Stomach smooth muscle (tissue), 2 donors: ENCODE measurements around the gene DLG2.

Source experiments
- H3K27ac ChIP-seq: one replicate; pipeline ENCODE4 v1.7.0; 2013; ENCODE audit warnings: mild to moderate bottlenecking, low read length, inconsistent platforms
- H3K27me3 ChIP-seq, 2 donors: one replicate each; pipeline ENCODE4 v1.7.0; 2013; ENCODE audit warnings: low read length in 2 of 2; ENCODE audit not compliant: insufficient read depth in 2 of 2, control insufficient read depth in 1 of 2
- H3K36me3 ChIP-seq, 2 donors: one replicate each; pipeline ENCODE4 v1.7.0; 2013; ENCODE audit warnings: low read length in 2 of 2; ENCODE audit not compliant: control insufficient read depth in 2 of 2, insufficient read depth in 2 of 2
- H3K4me1 ChIP-seq: one replicate; pipeline ENCODE4 v1.7.0; 2013; ENCODE audit warnings: low read length; ENCODE audit not compliant: control insufficient read depth, insufficient read depth
- H3K4me3 ChIP-seq, 2 donors: one replicate each; pipeline ENCODE4 v1.7.0; 2013; ENCODE audit warnings: low read length in 2 of 2
- H3K9ac ChIP-seq, 2 donors: one replicate each; pipeline ENCODE4 v1.7.0; 2013; ENCODE audit warnings: low read length in 2 of 2, mild to moderate bottlenecking in 1 of 2
- H3K9me3 ChIP-seq, 2 donors: one replicate each; pipeline ENCODE4 v1.7.0; 2013; ENCODE audit warnings: low read length in 2 of 2; ENCODE audit not compliant: control insufficient read depth in 2 of 2
- donor health status: healthy.
- donor health status: Pancreatic carcinoma.

Gene DLG2

DNA sequence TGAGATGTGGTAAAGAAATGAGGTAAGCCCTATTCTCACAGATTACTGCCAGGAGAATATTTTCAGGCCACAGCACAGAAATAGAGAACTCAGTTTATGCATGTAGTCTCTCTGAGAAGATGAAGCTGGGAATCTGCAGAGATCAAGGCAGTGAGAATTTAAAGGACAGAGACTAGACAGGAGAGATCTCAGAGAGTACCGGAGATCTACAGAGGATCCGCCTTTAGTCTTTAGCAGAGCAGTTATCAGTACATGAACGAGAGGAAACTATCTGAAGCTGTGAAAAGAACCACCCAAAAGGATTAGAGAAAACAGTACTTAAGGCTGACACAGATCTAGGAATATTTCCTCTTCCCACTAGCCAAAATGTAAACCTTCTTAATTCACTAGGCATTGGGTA lies 101.5 kb downstream of the DLG2 start:
- no peak overlapping the region for H3K9ac ChIP-seq
- no peak overlapping the region for H3K27ac ChIP-seq
- no peaks in the 10 kb centered on the region for H3K36me3 ChIP-seq
- no peaks in the 10 kb centered on the region for H3K27me3 ChIP-seq
- H3K9me3 ChIP-seq, result no peaks in the 10 kb centered on the region
- H3K4me1 ChIP-seq, result no peaks in the 10 kb centered on the region
- H3K4me3 ChIP-seq, result no peak overlapping the region

DNA sequence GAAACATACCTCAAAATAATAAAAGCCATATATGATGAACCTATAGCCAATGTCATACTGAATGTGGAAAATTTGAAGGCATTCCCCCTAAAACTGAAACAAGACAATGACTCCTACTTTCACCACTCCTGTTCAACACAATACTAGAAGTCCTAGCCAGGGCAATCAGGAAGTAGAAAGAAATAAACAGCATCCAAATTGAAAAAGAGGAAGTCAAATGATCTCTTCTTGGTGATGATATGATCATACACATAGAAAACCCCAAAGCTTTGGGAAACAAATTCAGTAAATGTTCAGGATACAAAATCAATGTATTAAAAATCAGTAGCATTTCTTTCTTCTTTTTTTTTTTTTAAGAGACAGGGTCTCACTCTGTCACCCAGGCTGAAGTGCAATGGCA lies 109.9 kb downstream of the DLG2 start:
- Histone ChIP-seq H3K36me3 (no peaks in the 10 kb centered on the region), H3K9ac (no peak overlapping the region), H3K27ac (no peak overlapping the region), H3K27me3 (no peaks in the 10 kb centered on the region), H3K9me3 (no peaks in the 10 kb centered on the region), H3K4me3 (no peak overlapping the region), H3K4me1 (no peaks in the 10 kb centered on the region)

DNA sequence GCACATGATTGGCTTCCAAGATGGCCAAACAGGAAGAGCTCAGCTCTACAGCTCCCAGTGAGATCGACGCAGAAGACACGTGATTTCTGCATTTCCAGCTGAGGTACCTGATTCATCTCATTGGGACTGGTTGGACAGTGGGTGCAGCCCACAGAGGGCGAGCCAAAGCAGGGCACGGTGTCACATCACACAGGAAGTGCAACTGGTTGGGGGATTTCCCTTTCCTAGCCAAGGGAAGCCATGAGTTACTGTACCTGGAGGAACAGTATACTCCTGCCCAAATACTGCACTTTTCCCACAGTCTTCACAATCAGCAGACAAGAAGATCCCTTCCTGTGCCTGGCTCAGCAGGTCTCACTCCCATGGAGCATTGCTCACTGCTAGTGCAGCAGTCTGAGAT lies 131.2 kb downstream of the DLG2 start:
- Histone ChIP-seq H3K27ac (no peak overlapping the region), H3K4me1 (no peaks in the 10 kb centered on the region), H3K9me3 (peaks cover 0 to 4% of the 10 kb centered on the region in 2 donors), H3K36me3 (no peaks in the 10 kb centered on the region), H3K27me3 (no peaks in the 10 kb centered on the region), H3K9ac (no peak overlapping the region), H3K4me3 (no peak overlapping the region)

DNA sequence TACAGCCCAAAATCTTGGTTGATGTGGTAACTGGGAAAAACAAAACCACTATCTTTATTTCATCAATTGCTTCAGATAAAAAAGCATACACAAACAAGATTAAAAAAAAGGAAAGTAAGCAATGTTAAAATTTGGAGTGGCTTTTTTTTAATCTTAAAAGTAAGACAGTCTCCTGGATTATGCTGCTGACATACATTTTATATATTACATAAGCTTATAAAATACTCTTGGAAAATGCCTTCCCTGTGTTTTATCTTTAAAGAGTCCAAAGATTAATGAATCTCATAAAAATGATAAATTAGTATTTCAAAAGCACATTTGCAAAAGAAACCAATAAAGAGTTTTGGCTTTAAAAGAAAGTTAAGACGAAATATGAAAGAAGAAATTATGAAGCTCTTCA lies 132.7 kb downstream of the DLG2 start:
- Histone ChIP-seq H3K36me3 (no peaks in the 10 kb centered on the region), H3K4me1 (no peaks in the 10 kb centered on the region), H3K27me3 (no peaks in the 10 kb centered on the region), H3K4me3 (no peak overlapping the region), H3K9ac (no peak overlapping the region), H3K27ac (no peak overlapping the region), H3K9me3 (peaks cover 0 to 4% of the 10 kb centered on the region in 2 donors)

DNA sequence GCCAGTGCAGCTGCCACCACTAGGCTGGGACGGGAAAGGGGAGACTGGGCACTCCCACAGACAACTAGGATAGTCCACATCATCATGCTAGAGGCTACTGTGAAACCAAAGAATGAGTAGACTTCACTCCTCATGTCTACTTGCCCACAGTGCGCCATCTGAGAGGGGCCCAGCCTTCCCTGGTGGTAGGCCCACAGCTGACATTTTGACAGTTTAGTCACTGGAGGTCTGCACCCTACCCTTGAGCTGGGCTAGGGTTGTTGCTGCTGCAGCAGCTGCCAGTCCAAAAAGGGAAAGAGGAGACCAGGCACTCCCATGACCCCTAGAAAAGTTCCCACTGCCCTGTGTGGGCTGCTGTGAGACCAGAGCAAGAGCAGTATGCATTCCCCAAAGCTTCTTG lies 141.2 kb downstream of the DLG2 start:
- H3K4me1 ChIP-seq, result no peaks in the 10 kb centered on the region
- no peak overlapping the region for H3K9ac ChIP-seq
- no peak overlapping the region for H3K27ac ChIP-seq
- H3K4me3 ChIP-seq, result no peak overlapping the region
- H3K36me3 ChIP-seq, result no peaks in the 10 kb centered on the region
- peaks cover 2 to 10% of the 10 kb centered on the region in 2 donors for H3K9me3 ChIP-seq
- H3K27me3 ChIP-seq, result no peaks in the 10 kb centered on the region

DNA sequence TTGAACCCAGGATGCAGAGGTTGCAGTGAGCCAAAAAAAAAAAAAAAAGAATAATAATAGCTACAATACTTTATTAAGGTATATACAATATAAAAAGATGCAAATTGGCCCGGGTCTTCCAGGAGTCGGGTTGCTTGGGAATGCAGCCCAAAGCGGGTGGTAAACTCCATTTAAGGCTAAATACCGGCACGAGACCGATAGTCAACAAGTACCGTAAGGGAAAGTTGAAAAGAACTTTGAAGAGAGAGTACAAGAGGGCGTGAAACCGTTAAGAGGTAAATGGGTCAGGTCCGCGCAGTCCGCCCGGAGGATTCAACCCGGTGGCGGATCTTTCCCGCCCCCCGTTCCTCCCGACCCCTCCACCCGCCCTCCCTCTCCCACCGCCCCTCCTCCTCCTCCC lies 143.3 kb downstream of the DLG2 start:
- H3K27ac ChIP-seq, result no peak overlapping the region
- peaks cover 2 to 10% of the 10 kb centered on the region in 2 donors for H3K9me3 ChIP-seq
- H3K36me3 ChIP-seq, result no peaks in the 10 kb centered on the region
- H3K27me3 ChIP-seq, result no peaks in the 10 kb centered on the region
- no peak overlapping the region for H3K9ac ChIP-seq
- H3K4me1 ChIP-seq, result no peaks in the 10 kb centered on the region
- H3K4me3 ChIP-seq, result no peak overlapping the region

DNA sequence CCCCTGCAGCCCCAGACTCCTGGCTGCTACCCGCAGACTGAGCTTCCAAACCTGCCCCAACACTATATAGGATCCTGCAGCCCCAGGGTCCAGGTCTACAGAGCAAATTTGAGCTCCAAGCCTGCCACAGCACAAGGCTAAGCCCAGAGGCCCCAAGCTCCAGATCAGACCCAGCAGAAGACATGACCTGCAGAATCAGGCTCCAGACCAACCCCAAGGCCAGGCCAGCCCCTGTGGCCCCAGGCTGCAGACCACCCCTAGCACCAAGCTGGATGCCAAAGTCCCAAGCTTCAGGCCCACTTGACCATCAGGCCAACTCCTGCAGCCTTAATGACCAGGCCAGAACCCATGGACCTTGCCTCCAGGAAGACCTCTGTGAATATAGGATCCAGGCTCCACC lies 145.3 kb downstream of the DLG2 start:
- H3K9me3 ChIP-seq, result peaks cover 0 to 10% of the 10 kb centered on the region in 2 donors
- no peaks in the 10 kb centered on the region for H3K27me3 ChIP-seq
- H3K9ac ChIP-seq, result no peak overlapping the region
- no peak overlapping the region for H3K27ac ChIP-seq
- no peaks in the 10 kb centered on the region for H3K4me1 ChIP-seq
- H3K4me3 ChIP-seq, result no peak overlapping the region
- no peaks in the 10 kb centered on the region for H3K36me3 ChIP-seq

DNA sequence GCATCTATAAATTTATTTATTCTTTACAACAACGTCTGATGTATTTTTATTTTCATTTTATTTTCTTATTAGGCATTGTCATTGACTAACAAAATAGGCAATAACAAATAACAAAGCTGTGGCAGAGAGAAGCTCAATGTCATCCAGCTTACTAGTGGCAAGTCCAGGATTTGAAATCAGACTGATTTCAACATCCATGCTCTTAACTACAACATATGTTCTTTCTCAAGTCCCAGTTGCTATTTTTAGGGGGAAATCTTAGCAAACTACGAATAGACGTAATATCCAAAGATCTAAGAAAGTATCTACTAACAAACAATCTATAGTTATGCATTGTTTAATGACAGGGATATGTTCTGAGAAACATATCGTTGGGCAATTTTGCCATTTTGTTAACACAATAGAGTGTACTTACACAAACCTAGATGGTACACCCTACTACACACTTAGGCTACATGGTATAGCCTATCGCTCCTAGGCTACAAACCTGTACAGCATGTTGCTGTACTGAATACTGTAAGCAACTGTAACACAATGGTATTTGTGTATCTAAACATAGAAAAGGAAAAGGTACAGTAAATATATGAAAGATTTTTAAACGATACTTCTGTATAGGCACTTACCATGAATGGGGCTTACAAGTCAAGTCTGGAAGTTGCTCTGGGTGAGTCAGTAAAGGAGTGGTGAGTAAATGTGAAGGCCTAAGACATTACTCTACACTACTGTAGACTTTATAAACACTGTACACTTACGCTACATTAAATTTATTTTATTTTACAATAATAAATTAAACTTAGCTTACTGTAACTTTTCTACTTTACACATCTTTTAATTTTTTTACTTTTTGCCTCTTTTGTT lies 151.3 kb downstream of the DLG2 start:
- H3K4me1 ChIP-seq, result no peaks in the 10 kb centered on the region
- no peak overlapping the region for H3K9ac ChIP-seq
- no peaks in the 10 kb centered on the region for H3K9me3 ChIP-seq
- no peaks in the 10 kb centered on the region for H3K27me3 ChIP-seq
- H3K4me3 ChIP-seq, result no peak overlapping the region
- no peaks in the 10 kb centered on the region for H3K36me3 ChIP-seq
- no peak overlapping the region for H3K27ac ChIP-seq

DNA sequence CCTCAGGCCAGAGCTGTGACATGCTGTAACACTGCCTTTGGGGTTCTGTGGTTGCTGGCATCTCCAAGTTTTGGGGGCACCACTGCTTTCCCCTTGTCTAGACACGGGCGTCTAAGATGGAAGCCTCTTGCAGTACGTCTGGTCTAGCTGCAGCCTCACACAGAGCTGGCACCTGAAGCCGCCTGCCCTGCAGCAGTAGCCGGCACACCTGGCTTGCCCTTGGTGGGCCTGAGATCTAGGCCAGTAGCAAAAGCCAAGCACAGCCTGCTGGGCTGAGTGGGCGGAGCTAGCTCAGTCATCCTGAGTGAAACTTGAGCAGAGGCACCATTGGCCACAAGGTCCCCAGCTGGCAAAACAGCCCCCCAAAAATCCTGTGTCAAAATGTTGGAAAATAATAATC lies 154.2 kb downstream of the DLG2 start:
- no peaks in the 10 kb centered on the region for H3K36me3 ChIP-seq
- no peaks in the 10 kb centered on the region for H3K27me3 ChIP-seq
- H3K9ac ChIP-seq, result no peak overlapping the region
- no peak overlapping the region for H3K4me3 ChIP-seq
- no peak overlapping the region for H3K27ac ChIP-seq
- H3K9me3 ChIP-seq, result no peaks in the 10 kb centered on the region
- no peaks in the 10 kb centered on the region for H3K4me1 ChIP-seq

DNA sequence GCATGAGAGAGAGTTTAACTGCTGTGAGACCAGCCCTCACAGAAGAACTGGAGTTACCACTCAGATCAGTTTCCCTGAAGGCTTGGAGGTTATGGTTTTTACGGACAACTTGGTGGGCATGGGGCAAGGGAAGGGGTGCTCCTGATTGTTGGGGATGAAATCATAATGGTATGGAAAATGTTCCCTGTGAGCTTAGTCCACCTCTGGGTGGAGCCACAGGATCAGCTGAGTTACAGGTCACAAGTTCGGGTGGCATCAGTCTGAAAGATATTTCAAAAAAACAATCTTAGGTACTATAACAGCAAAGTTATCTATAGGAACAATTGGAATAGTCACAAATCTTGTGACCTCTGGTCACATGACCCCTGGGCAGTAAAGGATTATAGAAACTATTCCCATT lies 162.9 kb downstream of the DLG2 start:
- no peaks in the 10 kb centered on the region for H3K9me3 ChIP-seq
- no peaks in the 10 kb centered on the region for H3K36me3 ChIP-seq
- no peak overlapping the region for H3K9ac ChIP-seq
- H3K4me3 ChIP-seq, result no peak overlapping the region
- no peaks in the 10 kb centered on the region for H3K27me3 ChIP-seq
- no peaks in the 10 kb centered on the region for H3K4me1 ChIP-seq
- no peak overlapping the region for H3K27ac ChIP-seq

DNA sequence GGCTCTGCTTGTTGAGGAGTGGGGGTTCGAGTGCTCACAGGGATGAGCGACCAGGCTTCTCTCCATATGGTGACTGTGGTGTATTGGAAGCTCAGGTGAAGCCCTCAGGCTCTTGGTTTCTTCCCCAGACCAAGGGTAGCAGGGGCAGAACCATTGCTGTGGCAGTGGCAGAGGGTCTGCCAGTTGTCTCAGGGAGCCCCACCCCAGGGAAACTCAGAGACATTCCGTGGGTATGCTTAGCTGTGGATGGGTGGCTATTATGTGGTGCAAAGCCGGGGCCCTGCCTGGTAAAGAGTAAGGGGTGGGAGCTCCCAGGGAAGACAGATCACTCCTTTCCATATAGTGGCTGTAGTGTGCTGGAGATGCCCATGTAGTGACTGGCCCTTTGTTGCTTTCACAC lies 167.8 kb downstream of the DLG2 start:
- Histone ChIP-seq H3K27ac (no peak overlapping the region), H3K9ac (no peak overlapping the region), H3K9me3 (no peaks in the 10 kb centered on the region), H3K4me3 (no peak overlapping the region), H3K27me3 (no peaks in the 10 kb centered on the region), H3K4me1 (no peaks in the 10 kb centered on the region), H3K36me3 (no peaks in the 10 kb centered on the region)
